Measurements from ENCODE around the gene CENPN. TPM values are rescaled to one million over a fixed set of nuclear protein-coding genes. Genes with fewer than 3 reads are reported as not detected.

CENPN gene
- total and polyA plus RNA-seq, 2 of the 13 experiments (the other 11 are each of a cell fraction or from before 2014, with no cell fraction given): 29.7 to 129 TPM

GRCh38 chr16:81077076-81077940 lies 70.3 kb downstream of the CENPN start, which contains the start of gene C16orf46 (continued):
- TF ChIP-seq ZNF34 (CRISPR knock-in tag; IDR thresholded peaks at IDR 0.05; ENCODE audit: borderline replicate concordance) (no peak), ZBTB3 (CRISPR knock-in tag; IDR thresholded peaks at IDR 0.05; ENCODE audit: borderline replicate concordance, low read depth) (no peak), GLI4 (CRISPR knock-in tag; IDR thresholded peaks at IDR 0.05; ENCODE audit: borderline replicate concordance) (peak; percentile 88; the same call in 1 of the 2 replicates), NPAS2 (CRISPR knock-in tag; IDR thresholded peaks at IDR 0.05; ENCODE audit: borderline replicate concordance) (no peak), PCBP1 (IDR thresholded peaks at IDR 0.05; ENCODE audit: borderline replicate concordance, low read depth, low read length) (no peak), NFIC (IDR thresholded peaks at IDR 0.05; ENCODE audit: low read length) (no peak), ZNF333 (CRISPR knock-in tag; IDR thresholded peaks at IDR 0.05; ENCODE audit: borderline replicate concordance) (peak; percentile 85; the same call in 1 of the 2 replicates), BCL6 (CRISPR knock-in tag; IDR thresholded peaks at IDR 0.05) (0 out of 2 replicates have a peak, but pooled peaks have one; percentile 40), HMGXB3 (CRISPR knock-in tag; IDR thresholded peaks at IDR 0.05; ENCODE audit: borderline replicate concordance) (no peak; the same call in 1 of the 2 replicates), ZNF335 (CRISPR knock-in tag; IDR thresholded peaks at IDR 0.05) (peak; percentile 74; the same call in 1 of the 2 replicates), ERF (CRISPR knock-in tag; IDR thresholded peaks at IDR 0.05) (peak; percentile 73), NCOA2 (CRISPR knock-in tag; IDR thresholded peaks at IDR 0.05) (no peak; the same call in 1 of the 2 replicates), ZNF713 (CRISPR knock-in tag; IDR thresholded peaks at IDR 0.05) (no peak), SMC3 (IDR thresholded peaks at IDR 0.05; ENCODE audit: low read length) (no peak), ZBTB43 (CRISPR knock-in tag; conservative IDR thresholded peaks at IDR 0.05) (peak; percentile 62; the same call in 1 of the 2 replicates), ZNF740 (CRISPR knock-in tag; IDR thresholded peaks at IDR 0.05) (peak; percentile 25; the same call in 1 of the 2 replicates), HMG20A (CRISPR knock-in tag; IDR thresholded peaks at IDR 0.05; ENCODE audit: borderline replicate concordance) (no peak), BATF2 (CRISPR knock-in tag; IDR thresholded peaks at IDR 0.05) (no peak), ZMYM3 (CRISPR knock-in tag; IDR thresholded peaks at IDR 0.05) (no peak; the same call in 1 of the 2 replicates), ZNF251 (CRISPR knock-in tag; IDR thresholded peaks at IDR 0.05) (no peak; the same call in 1 of the 2 replicates), ZNF564 (CRISPR knock-in tag; IDR thresholded peaks at IDR 0.05) (no peak), FIP1L1 (IDR thresholded peaks at IDR 0.05; ENCODE audit: borderline replicate concordance, insufficient read depth, low read depth, low read length) (no peak; the same call in 1 of the 2 replicates), FOSL1 (CRISPR knock-in tag; IDR thresholded peaks at IDR 0.05; ENCODE audit: borderline replicate concordance) (peak; percentile 54; the same call in 1 of the 2 replicates)

Measured in HepG2 (cell line).